HEK293 (cell line): ENCODE results near the gene MTR.

Experiments
- CTCF ChIP-seq: fragments of 450-650 bp; formaldehyde crosslinking; IDR thresholded peaks from 2 replicates; pipeline ENCODE4 v1.5.1; 2016; ENCODE audit warnings: missing biosample characterization, missing genetic modification characterization
- ZNF311 ChIP-seq: fragments of 450-650 bp; formaldehyde crosslinking; IDR thresholded peaks from 2 replicates; pipeline ENCODE4 v1.5.1; 2017; ENCODE audit warnings: missing biosample characterization, missing genetic modification characterization, borderline replicate concordance
- TF ChIP-seq, protein P1 (sequence below): fragments of 450-650 bp; formaldehyde crosslinking; IDR thresholded peaks from 2 replicates; pipeline ENCODE4 v1.5.1; 2017; ENCODE audit warnings: missing biosample characterization, missing genetic modification characterization

DNA sequence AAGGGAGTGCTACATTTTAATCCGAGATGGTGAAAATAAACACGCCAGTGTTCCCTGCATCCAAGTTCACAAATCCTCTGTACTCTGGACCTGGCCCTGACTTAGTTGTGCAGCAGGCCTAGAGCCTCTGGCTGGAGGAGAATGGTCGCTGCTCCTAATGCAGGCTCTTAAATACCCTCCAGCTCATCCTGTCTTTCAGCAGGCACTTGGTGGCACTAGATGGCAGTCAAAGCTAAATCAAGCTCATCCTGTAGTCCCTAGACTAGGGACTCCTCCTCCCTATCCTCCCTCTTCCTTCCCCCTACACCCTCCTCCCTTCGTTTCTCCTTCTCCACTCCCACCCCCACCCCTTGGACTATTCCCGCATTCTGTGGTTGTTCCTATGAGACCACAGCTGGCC lies 41.6 kb upstream of the MTR start:
- TF ChIP-seq CTCF (tag by site-specific recombination) = peak; percentile 84
- TF ChIP-seq ZNF311 (tag by site-specific recombination) = no peak
- TF ChIP-seq, protein P1, sequence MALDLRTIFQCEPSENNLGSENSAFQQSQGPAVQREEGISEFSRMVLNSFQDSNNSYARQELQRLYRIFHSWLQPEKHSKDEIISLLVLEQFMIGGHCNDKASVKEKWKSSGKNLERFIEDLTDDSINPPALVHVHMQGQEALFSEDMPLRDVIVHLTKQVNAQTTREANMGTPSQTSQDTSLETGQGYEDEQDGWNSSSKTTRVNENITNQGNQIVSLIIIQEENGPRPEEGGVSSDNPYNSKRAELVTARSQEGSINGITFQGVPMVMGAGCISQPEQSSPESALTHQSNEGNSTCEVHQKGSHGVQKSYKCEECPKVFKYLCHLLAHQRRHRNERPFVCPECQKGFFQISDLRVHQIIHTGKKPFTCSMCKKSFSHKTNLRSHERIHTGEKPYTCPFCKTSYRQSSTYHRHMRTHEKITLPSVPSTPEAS (tag by site-specific recombination) = no peak
